SK-N-SH (cell line): Measurements from ENCODE around the gene MGAT5. TPM values are rescaled to one million over a fixed set of nuclear protein-coding genes. Genes with fewer than 3 reads are reported as not detected.
A peak's percentile ranks its signal among the peaks of the same experiment; 100 is the strongest.

Experiments
- CTCF ChIA-PET: fragments of 300-600, 350-600 bp; formaldehyde crosslinking; extraction: SDS; loops from one replicate; lab custom pipeline; 2021; lab: Yijun Ruan, JAX
- POLR2A ChIA-PET: fragments of 350-600 bp; sonication (Branson Sonifier 250); formaldehyde crosslinking; extraction: SDS; loops from one replicate; lab custom pipeline; 2020; ENCODE audit warnings: antibody characterized with exemption, inconsistent platforms; lab: Yijun Ruan, JAX
- DNase-seq: peaks from one replicate; pipeline ENCODE4 v3.0.0; 2012
- H2AFZ ChIP-seq: fragments of 200-600 bp; sonication (generic); 2 replicates; pipeline ENCODE4 v1.8.1; 2016; ENCODE audit warnings: antibody characterized with exemption, mild to moderate bottlenecking, low read depth
- H3F3A ChIP-seq: fragments of 200-600 bp; sonication (generic); replicated peaks from 2 replicates; pipeline ENCODE3; 2016; ENCODE audit warnings: antibody characterized with exemption, mild to moderate bottlenecking; ENCODE audit not compliant: insufficient read depth
- H3K27ac ChIP-seq, 2 experiments: fragments of 200-500 bp in 1 of 2; fragments of 200-600 bp in 1 of 2; sonication (Bioruptor generic) in 1 of 2; sonication (generic), shearing (Covaris generic) in 1 of 2; 2 replicates each; pipeline versions ENCODE4 v1.5.1 to v1.6.1; 2014 to 2016; ENCODE audit warnings: low read depth in 2 of 2, inconsistent platforms in 1 of 2, low read length in 1 of 2, mild to moderate bottlenecking in 1 of 2, mixed read lengths in 1 of 2
- H3K27me3 ChIP-seq: fragments of 200-600 bp; sonication (generic), shearing (Covaris generic); 2 replicates; pipeline ENCODE4 v1.6.1; 2016; ENCODE audit warnings: mixed run types; ENCODE audit not compliant: insufficient read depth
- H3K36me3 ChIP-seq, 2 experiments: fragments of 200-500 bp in 1 of 2; fragments of 200-600 bp in 1 of 2; sonication (Bioruptor generic) in 1 of 2; sonication (generic) in 1 of 2; replicated peaks in 1 of 2; 2 replicates each; pipeline versions ENCODE3 to v1.5.1; 2014 to 2016; ENCODE audit warnings: low read length in 1 of 2, mild to moderate bottlenecking in 1 of 2; ENCODE audit not compliant: insufficient read depth in 2 of 2, control insufficient read depth in 1 of 2
- H3K4me1 ChIP-seq, 2 experiments: fragments of 200-500 bp in 1 of 2; fragments of 200-600 bp in 1 of 2; sonication (Bioruptor generic) in 1 of 2; sonication (generic), shearing (Covaris generic) in 1 of 2; 2 replicates each; pipeline versions ENCODE4 v1.5.1 to v1.6.1; 2014 to 2016; ENCODE audit warnings: low read depth in 1 of 2, low read length in 1 of 2, mixed run types in 1 of 2; ENCODE audit not compliant: insufficient read depth in 2 of 2, control insufficient read depth in 1 of 2
- H3K4me2 ChIP-seq: fragments of 200-600 bp; sonication (generic), shearing (Covaris generic); 2 replicates; pipeline ENCODE4 v1.6.1; 2017; ENCODE audit warnings: mixed run types
- H3K4me3 ChIP-seq, 2 experiments: fragments of 200-500 bp in 1 of 2; fragments of 200-600 bp in 1 of 2; sonication (Bioruptor generic) in 1 of 2; sonication (generic), shearing (Covaris generic) in 1 of 2; 2 replicates each; pipeline versions ENCODE4 v1.5.1 to v1.8.1; 2014 to 2016; ENCODE audit warnings: low read depth in 2 of 2, inconsistent platforms in 1 of 2, low read length in 1 of 2, mild to moderate bottlenecking in 1 of 2, mixed read lengths in 1 of 2, moderate library complexity in 1 of 2
- H3K79me2 ChIP-seq: fragments of 200-600 bp; sonication (generic); 2 replicates; pipeline ENCODE4 v1.8.1; 2017; ENCODE audit warnings: mild to moderate bottlenecking; ENCODE audit not compliant: insufficient read depth
- H3K9ac ChIP-seq: fragments of 200-600 bp; sonication (generic); 2 replicates; pipeline ENCODE4 v1.6.1; 2017; ENCODE audit warnings: mixed run types
- H3K9me2 ChIP-seq: fragments of 200-600 bp; sonication (generic); 2 replicates; pipeline ENCODE4 v1.6.1; 2017; ENCODE audit warnings: mixed run types
- H3K9me3 ChIP-seq: fragments of 200-600 bp; sonication (generic); 2 replicates; pipeline ENCODE4 v1.6.1; 2017; ENCODE audit warnings: mixed run types, mild to moderate bottlenecking, moderate library complexity
- H4K20me1 ChIP-seq: fragments of 200-600 bp; sonication (generic); 2 replicates; pipeline ENCODE4 v1.6.1; 2017; ENCODE audit warnings: mild to moderate bottlenecking, mixed run types; ENCODE audit not compliant: insufficient read depth
- FOXM1 ChIP-seq: IDR thresholded peaks from 2 replicates; pipeline ENCODE4 v1.4.0; 2012; ENCODE audit warnings: low read depth, mild to moderate bottlenecking
- MXI1 ChIP-seq: IDR thresholded peaks from 2 replicates; pipeline ENCODE4 v1.6.1; 2012; ENCODE audit warnings: mild to moderate bottlenecking, low read depth, low read length, improper control_type of control experiment
- RAD21 ChIP-seq: IDR thresholded peaks from 2 replicates; pipeline ENCODE4 v1.6.1; 2012; ENCODE audit warnings: mild to moderate bottlenecking, low read length
- SIN3A ChIP-seq: IDR thresholded peaks from 2 replicates; pipeline ENCODE4 v1.6.1; 2012; ENCODE audit warnings: low read depth, mild to moderate bottlenecking, low read length, moderate library complexity, borderline replicate concordance
- SMC3 ChIP-seq: IDR thresholded peaks from 2 replicates; pipeline ENCODE4 v1.6.1; 2012; ENCODE audit warnings: low read depth, low read length, improper control_type of control experiment
- YY1 ChIP-seq: IDR thresholded peaks from 2 replicates; pipeline ENCODE4 v1.4.0; 2012; ENCODE audit warnings: low read depth, mild to moderate bottlenecking
- WGBS: methylation state at CpG from one replicate; pipeline ENCODE4 v1.1.6; 2017; ENCODE audit warnings: low lambda C conversion rate; 5-methylcytosine and 5-hydroxymethylcytosine counted together
- polyA plus RNA-seq, 3 experiments: library from polyadenylated mRNA; depleted of rRNA; stranded (reverse); fragments of >200 nt; gene quantifications; 2 replicates each; pipeline ENCODE4 v1.2.3, GENCODE V29; 2012
- TF ChIP-seq, protein P1 (sequence below): IDR thresholded peaks from 2 replicates; pipeline ENCODE4 v1.4.0; 2012; ENCODE audit warnings: low read depth, borderline replicate concordance
- TF ChIP-seq, protein P2 (sequence below): fragments of 150-350 bp; IDR thresholded peaks from 2 replicates; pipeline ENCODE4 v1.6.1; 2017; ENCODE audit warnings: antibody characterized with exemption, low read length, low read depth, borderline replicate concordance
- TF ChIP-seq, protein P3 (sequence below): IDR thresholded peaks from 2 replicates; pipeline ENCODE4 v1.4.0; 2012; ENCODE audit warnings: low read depth, borderline replicate concordance
- TF ChIP-seq, protein P4 (sequence below): IDR thresholded peaks from 2 replicates; pipeline ENCODE4 v1.4.0; 2012; ENCODE audit warnings: low read depth

Gene MGAT5
- polyA plus RNA-seq, 1 of the 3 experiments (the other 2 are of a cell fraction): 18.2 TPM

DNA sequence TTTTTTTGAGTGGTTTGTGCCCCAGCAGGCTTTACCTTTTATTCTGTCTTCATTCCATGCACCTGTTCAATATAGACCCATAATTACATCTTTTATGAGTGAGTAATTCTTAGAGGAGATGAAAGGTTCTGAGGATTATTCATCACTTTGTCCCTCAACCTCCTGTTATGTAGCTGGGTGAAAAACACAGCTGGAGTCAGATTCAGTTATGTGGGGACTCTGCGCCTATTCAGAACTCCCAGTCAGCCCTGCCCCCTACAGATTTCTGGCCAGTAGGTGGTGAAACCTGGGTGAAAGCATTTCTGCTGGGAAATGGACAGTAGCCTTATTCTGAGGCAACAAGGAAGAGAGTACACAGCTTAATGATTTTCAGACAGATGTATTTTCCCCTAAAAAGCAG lies 107.8 kb downstream of the MGAT5 start:
- H3K79me2 ChIP-seq: no peaks in the 10 kb centered on the region
- H3K27ac ChIP-seq: peak overlapping the region in 1 of 2 experiments; percentile 97; a peak in 2 of 4 replicates
- peaks cover 0 to 40% of the 10 kb centered on the region in 2 experiments; a peak in 2 of 4 replicates for H3K4me1 ChIP-seq
- no peak overlapping the region for H2AFZ ChIP-seq
- 90% methylated on average over 1 of the region's 1 CpG for WGBS
- CTCF ChIA-PET: interaction anchor here (0.6 to 3.4 kb wide), 12 partner anchors 11 to 475 kb away, joined by 3 to 20 read pairs (median 4); no protein-coding TSS in a partner anchor
- no peaks in the 10 kb centered on the region for H3K9me3 ChIP-seq
- no peaks in the 10 kb centered on the region for H3F3A ChIP-seq
- no peak overlapping the region for H3K4me2 ChIP-seq
- no peak for DNase-seq
- no peak overlapping the region for H3K4me3 ChIP-seq
- no peaks in the 10 kb centered on the region for H4K20me1 ChIP-seq
- peaks cover 0 to 19% of the 10 kb centered on the region in 2 experiments for H3K36me3 ChIP-seq
- H3K9ac ChIP-seq: no peak overlapping the region
- H3K9me2 ChIP-seq: no peaks in the 10 kb centered on the region
- POLR2A ChIA-PET: interaction anchor here (0.7 kb wide), 1 partner anchor 13 kb away, joined by 3 read pairs; no protein-coding TSS in a partner anchor
- H3K27me3 ChIP-seq: no peaks in the 10 kb centered on the region
- no peak for TF ChIP-seq MXI1
- TF ChIP-seq RAD21: peak; percentile 19; the same call in 1 of the 2 replicates

DNA sequence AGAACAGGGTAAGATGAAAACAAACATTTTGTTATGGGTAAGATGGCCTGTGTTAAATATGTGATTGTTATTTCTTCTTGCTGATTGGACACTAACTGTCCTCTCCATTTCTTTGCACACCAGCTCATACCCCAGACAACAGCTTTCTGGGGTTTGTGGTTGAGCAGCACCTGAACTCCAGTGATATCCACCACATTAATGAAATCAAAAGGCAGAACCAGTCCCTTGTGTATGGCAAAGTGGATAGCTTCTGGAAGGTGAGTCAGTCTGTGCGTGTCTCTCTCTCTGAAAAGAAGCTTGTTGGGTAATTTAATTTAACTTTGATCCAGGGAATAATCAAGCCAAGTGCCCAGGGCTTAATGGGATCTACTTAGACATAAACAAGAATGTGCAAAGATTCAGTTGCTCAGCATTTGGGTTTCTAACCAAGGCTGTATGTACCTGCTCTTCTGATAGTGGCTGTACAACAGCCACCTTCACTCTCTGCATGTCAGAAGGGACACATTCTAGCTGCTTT lies 108.3 kb downstream of the MGAT5 start:
- Histone ChIP-seq H3K27ac (peak overlapping the region in 1 of 2 experiments; percentile 97; a peak in 2 of 4 replicates), H3K9me3 (no peaks in the 10 kb centered on the region), H3F3A (no peaks in the 10 kb centered on the region), H3K4me3 (no peak overlapping the region), H3K9me2 (no peaks in the 10 kb centered on the region), H2AFZ (no peak overlapping the region), H3K4me2 (no peak overlapping the region), H3K9ac (no peak overlapping the region), H4K20me1 (no peaks in the 10 kb centered on the region)
- POLR2A ChIA-PET: no interaction called here
- DNase-seq: no peak
- 67% methylated on average over 1 of the region's 1 CpG for WGBS
- TF ChIP-seq, protein P1, sequence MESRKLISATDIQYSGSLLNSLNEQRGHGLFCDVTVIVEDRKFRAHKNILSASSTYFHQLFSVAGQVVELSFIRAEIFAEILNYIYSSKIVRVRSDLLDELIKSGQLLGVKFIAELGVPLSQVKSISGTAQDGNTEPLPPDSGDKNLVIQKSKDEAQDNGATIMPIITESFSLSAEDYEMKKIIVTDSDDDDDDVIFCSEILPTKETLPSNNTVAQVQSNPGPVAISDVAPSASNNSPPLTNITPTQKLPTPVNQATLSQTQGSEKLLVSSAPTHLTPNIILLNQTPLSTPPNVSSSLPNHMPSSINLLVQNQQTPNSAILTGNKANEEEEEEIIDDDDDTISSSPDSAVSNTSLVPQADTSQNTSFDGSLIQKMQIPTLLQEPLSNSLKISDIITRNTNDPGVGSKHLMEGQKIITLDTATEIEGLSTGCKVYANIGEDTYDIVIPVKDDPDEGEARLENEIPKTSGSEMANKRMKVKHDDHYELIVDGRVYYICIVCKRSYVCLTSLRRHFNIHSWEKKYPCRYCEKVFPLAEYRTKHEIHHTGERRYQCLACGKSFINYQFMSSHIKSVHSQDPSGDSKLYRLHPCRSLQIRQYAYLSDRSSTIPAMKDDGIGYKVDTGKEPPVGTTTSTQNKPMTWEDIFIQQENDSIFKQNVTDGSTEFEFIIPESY: no peak
- TF ChIP-seq SMC3: no peak
- TF ChIP-seq, protein P2, sequence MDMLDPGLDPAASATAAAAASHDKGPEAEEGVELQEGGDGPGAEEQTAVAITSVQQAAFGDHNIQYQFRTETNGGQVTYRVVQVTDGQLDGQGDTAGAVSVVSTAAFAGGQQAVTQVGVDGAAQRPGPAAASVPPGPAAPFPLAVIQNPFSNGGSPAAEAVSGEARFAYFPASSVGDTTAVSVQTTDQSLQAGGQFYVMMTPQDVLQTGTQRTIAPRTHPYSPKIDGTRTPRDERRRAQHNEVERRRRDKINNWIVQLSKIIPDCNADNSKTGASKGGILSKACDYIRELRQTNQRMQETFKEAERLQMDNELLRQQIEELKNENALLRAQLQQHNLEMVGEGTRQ: no peak
- no peak for TF ChIP-seq FOXM1
- no peak for TF ChIP-seq YY1
- TF ChIP-seq, protein P3, sequence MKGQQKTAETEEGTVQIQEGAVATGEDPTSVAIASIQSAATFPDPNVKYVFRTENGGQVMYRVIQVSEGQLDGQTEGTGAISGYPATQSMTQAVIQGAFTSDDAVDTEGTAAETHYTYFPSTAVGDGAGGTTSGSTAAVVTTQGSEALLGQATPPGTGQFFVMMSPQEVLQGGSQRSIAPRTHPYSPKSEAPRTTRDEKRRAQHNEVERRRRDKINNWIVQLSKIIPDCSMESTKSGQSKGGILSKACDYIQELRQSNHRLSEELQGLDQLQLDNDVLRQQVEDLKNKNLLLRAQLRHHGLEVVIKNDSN: no peak
- no peak for TF ChIP-seq SIN3A
- TF ChIP-seq, protein P4, sequence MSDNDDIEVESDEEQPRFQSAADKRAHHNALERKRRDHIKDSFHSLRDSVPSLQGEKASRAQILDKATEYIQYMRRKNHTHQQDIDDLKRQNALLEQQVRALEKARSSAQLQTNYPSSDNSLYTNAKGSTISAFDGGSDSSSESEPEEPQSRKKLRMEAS: no peak
- TF ChIP-seq, all 33 proteins: peak for 0
- Histone ChIP-seq H3K27me3 (no peaks in the 10 kb centered on the region), H3K36me3 (peaks cover 0 to 19% of the 10 kb centered on the region in 2 experiments), H3K4me1 (peaks cover 0 to 44% of the 10 kb centered on the region in 2 experiments; a peak in 2 of 4 replicates), H3K79me2 (no peaks in the 10 kb centered on the region)
- CTCF ChIA-PET: interaction anchor here (0.8 to 3.4 kb wide), 8 partner anchors 12 to 242 kb away, joined by 3 to 20 read pairs (median 7); no protein-coding TSS in a partner anchor
